A673 (cell line): ENCODE data around the gene GLI3.

Experiments
- CTCF ChIP-seq: fragments of 300-800, 200-600 bp; sonication (generic); conservative IDR thresholded peaks from 2 replicates; pipeline ENCODE4 v1.5.1; 2017; ENCODE audit warnings: low read depth, mild to moderate bottlenecking, antibody characterized with exemption, low read length, moderate library complexity, mixed read lengths
- EZH2 ChIP-seq: fragments of 200-600 bp; sonication (generic); IDR thresholded peaks from 2 replicates; pipeline ENCODE4 v1.6.1; 2017; ENCODE audit warnings: borderline replicate concordance, low read depth, mild to moderate bottlenecking, mixed read lengths, antibody characterized with exemption, low read length; ENCODE audit not compliant: poor library complexity, severe bottlenecking

GRCh38 chr7:42244828-42245227 is 7.8 kb upstream of the GLI3 start:
- no peak for TF ChIP-seq CTCF
- no peak for TF ChIP-seq EZH2
